ENCODE measurements around the gene SNRPA1. TPM values are rescaled to one million over a fixed set of nuclear protein-coding genes. Genes with fewer than 3 reads are reported as not detected.

The SNRPA1 gene
- total RNA-seq, 2 experiments from 2014 or later, result 214 to 222 TPM

DNA sequence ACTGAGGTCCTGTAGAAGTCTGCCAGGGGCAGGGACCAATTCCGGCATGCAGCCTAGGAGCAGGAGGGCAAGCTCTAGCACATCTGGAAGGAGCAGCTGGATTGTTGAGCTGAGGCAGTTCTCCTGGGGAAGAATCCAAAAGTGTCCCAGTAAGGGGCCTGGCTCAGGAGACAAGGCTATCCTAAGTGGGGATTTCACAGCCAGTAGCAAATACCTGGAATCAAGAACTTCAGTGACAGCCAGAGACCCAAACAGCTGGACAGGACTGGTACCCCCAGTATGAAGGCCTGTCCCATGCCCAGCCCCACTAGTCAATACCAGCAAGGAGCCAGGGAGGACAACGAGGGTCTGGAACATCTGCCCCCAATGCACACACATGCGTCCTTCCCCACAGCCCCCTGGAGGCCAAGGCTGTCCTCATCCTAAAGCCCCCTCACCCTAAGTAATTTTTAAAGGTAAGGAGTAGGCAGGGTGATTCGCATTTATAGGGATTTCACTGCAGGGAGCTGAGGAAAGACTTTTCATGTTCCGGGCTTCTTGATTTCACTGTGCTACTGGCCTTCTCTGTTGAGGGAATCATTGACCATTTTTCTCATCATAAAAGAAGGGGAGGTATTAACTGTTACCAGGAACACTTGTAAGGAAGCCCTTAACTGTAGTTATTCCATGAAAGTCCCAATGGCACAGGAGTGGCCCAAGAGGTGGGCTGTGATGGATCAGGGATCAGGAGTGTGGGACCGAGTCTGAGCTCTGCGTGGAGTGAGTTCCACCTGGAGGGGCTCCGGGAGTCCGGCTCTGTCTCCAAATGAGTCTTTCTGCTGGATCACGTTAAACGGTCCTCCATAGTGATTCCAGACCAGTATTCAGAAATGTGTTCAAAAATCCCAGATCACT lies 40.6 kb downstream of the SNRPA1 start:
- CTCF ChIA-PET, result no interaction called here
- H3K36me3 Mint-ChIP-seq (ENCODE audit: low read depth), result peaks cover 11% of the 10 kb centered on the region
- H3K4me1 ChIP-seq (ENCODE audit: insufficient read depth, low read length), result peaks cover 18% of the 10 kb centered on the region
- H3K9me3 Mint-ChIP-seq, result no peaks in the 10 kb centered on the region
- no peak overlapping the region for H3K4me3 Mint-ChIP-seq
- H3K36me3 ChIP-seq (ENCODE audit: insufficient read depth, low read length), result no peaks in the 10 kb centered on the region
- TF ChIP-seq, protein P1, sequence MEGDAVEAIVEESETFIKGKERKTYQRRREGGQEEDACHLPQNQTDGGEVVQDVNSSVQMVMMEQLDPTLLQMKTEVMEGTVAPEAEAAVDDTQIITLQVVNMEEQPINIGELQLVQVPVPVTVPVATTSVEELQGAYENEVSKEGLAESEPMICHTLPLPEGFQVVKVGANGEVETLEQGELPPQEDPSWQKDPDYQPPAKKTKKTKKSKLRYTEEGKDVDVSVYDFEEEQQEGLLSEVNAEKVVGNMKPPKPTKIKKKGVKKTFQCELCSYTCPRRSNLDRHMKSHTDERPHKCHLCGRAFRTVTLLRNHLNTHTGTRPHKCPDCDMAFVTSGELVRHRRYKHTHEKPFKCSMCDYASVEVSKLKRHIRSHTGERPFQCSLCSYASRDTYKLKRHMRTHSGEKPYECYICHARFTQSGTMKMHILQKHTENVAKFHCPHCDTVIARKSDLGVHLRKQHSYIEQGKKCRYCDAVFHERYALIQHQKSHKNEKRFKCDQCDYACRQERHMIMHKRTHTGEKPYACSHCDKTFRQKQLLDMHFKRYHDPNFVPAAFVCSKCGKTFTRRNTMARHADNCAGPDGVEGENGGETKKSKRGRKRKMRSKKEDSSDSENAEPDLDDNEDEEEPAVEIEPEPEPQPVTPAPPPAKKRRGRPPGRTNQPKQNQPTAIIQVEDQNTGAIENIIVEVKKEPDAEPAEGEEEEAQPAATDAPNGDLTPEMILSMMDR (IDR thresholded peaks at IDR 0.05), result no peak
- no peaks in the 10 kb centered on the region for H3K9me3 ChIP-seq (ENCODE audit: control insufficient read depth in 1 of 2, insufficient read depth in 1 of 2, low read length in 2 of 2)
- H3K27me3 ChIP-seq (ENCODE audit: control insufficient read depth in 1 of 2, insufficient read depth in 2 of 2, low read length in 2 of 2), result peaks cover 0 to 5% of the 10 kb centered on the region in 2 experiments
- peaks cover 13% of the 10 kb centered on the region for H3K27me3 Mint-ChIP-seq
- intact Hi-C loops (cut with DNase I, micrococcal nuclease), result loop anchor here (5.0 to 10.0 kb wide), 4 partner anchors 127 to 1330 kb away; partner anchors contain the start of genes ASB7 (in 1 of the 2) and LINS1 (in 1 of the 2)
- H3K4me1 Mint-ChIP-seq (ENCODE audit: low read depth), result peaks cover 29% of the 10 kb centered on the region
- H3K27ac Mint-ChIP-seq, result no peak overlapping the region
- no peak overlapping the region for H3K4me3 ChIP-seq (ENCODE audit: low read length)
- POLR2A ChIA-PET, result interaction anchor here (0.8 kb wide), 1 partner anchor 12 kb away, joined by 3 read pairs; no protein-coding TSS in a partner anchor
- no peak for DNase-seq
- no peak for ATAC-seq (ENCODE audit: poor library complexity)
- H3K27ac ChIP-seq (ENCODE audit: low read depth in 1 of 2, low read length in 2 of 2), result no peak overlapping the region

DNA sequence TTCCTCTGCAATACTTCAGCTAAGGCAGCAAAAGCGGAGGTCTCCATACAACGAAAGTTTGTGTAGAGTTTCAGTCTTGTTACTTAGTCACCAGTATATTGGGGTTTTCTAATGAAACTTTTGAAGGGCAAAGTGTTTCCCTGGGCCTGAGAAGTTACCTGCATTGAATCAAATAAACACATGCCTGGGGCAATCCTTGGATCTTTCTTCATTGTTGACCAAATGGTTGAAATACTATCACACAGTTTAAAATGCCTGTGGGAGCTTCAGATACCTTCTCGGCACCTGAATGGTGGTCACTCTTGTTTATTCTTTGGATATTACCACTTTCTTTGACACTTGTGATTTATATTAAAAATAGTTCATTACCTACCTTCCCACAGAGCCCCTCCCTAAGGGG lies 42.2 kb downstream of the SNRPA1 start:
- intact Hi-C loops (cut with DNase I, micrococcal nuclease), result loop anchor here (2.0 to 10.0 kb wide), 4 partner anchors 24 to 1328 kb away; partner anchors contain the start of genes ASB7 (in 1 of the 2), LINS1 (in 1 of the 2) and SELENOS (in 1 of the 2)
- no peaks in the 10 kb centered on the region for H3K27me3 Mint-ChIP-seq
- no peaks in the 10 kb centered on the region for H3K36me3 ChIP-seq (ENCODE audit: insufficient read depth, low read length)
- CTCF ChIA-PET, result interaction anchor here (1.7 to 3.3 kb wide), 2 partner anchors 12 to 389 kb away, joined by 5 to 20 read pairs; no protein-coding TSS in a partner anchor
- no peak overlapping the region for H3K27ac ChIP-seq (ENCODE audit: low read depth in 1 of 2, low read length in 2 of 2)
- H3K9me3 ChIP-seq (ENCODE audit: control insufficient read depth in 1 of 2, insufficient read depth in 1 of 2, low read length in 2 of 2), result no peaks in the 10 kb centered on the region
- DNase-seq (no peak), ATAC-seq (ENCODE audit: poor library complexity) (no peak)
- H3K4me1 ChIP-seq (ENCODE audit: insufficient read depth, low read length), result peaks cover 18% of the 10 kb centered on the region
- H3K4me3 Mint-ChIP-seq, result peak overlapping the region; percentile 100
- H3K36me3 Mint-ChIP-seq (ENCODE audit: low read depth), result peaks cover 11% of the 10 kb centered on the region
- H3K27me3 ChIP-seq (ENCODE audit: control insufficient read depth in 1 of 2, insufficient read depth in 2 of 2, low read length in 2 of 2), result no peaks in the 10 kb centered on the region
- peaks cover 31% of the 10 kb centered on the region for H3K4me1 Mint-ChIP-seq (ENCODE audit: low read depth)
- H3K27ac Mint-ChIP-seq, result peak overlapping the region; percentile 87
- no peaks in the 10 kb centered on the region for H3K9me3 Mint-ChIP-seq
- TF ChIP-seq, protein P1 (IDR thresholded peaks at IDR 0.05), result no peak
- peak overlapping the region; percentile 52 for H3K4me3 ChIP-seq (ENCODE audit: low read length)
- POLR2A ChIA-PET, result interaction anchor here (0.6 to 3.3 kb wide), 3 partner anchors 11 to 33 kb away, joined by 3 to 43 read pairs (median 6); no protein-coding TSS in a partner anchor
